Measurements from ENCODE around the gene OSR1. TPM values are rescaled to one million over a fixed set of nuclear protein-coding genes. Genes with fewer than 3 reads are reported as not detected.

OSR1 gene
- total and polyA plus RNA-seq, 2 of the 4 experiments (the other 2 are of a cell fraction) = 12.4 to 48.0 TPM

DNA sequence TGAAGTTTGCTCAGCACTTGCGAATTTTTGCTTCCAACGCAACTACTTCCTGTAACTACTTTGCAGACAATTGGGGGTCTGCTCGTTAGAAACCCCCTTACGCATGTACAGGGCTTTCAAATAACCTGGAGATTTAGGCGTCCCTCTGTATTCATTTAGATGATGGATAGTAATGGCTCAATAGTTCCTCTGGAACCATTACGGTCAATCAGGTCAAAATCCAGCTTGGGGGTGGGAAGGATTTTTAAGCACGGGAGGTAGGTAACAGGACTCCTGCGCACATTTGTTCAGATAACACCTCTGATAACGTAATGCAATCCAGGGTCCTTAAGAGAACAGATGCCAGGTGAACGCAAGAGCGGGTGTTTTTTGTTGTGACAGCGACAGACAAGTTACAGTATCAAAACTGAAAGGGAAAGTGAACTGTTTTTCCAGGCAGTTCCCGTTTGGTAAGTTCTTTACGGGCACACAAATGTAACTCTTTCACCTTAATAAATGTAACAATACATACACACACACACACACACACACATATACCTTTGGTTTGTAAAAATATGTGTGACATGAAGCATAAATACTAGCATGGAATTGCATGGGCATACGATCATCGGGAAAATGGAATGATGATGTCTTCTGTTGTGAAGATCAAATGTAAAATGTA lies 3.8 kb upstream of the OSR1 start:
- H4K91ac ChIP-seq (ENCODE audit: insufficient read depth, low read depth, low read length) = peak overlapping the region; percentile 87
- peak overlapping the region; percentile 95 for H3K23ac ChIP-seq (ENCODE audit: low read depth, low read length)
- CTCF ChIA-PET = interaction anchor here (0.7 kb wide), 1 partner anchor 975 kb away, joined by 4 read pairs; no protein-coding TSS in a partner anchor
- dilution Hi-C loops (cut with HindIII; ENCODE audit: low sequenced_read_pairs, unreplicated experiment) = no loop called here
- 0% methylated on average over 4 of the region's 16 CpGs; no CpG with 5 or more reads in 1 of the 2 experiments for WGBS, 2 experiments (ENCODE audit: extremely low coverage in 2 of 2, insufficient read length in 1 of 2)
- H2AK9ac ChIP-seq (replicated peaks; ENCODE audit: low read depth, low read length, poor library complexity) = no peak overlapping the region
- H3K9ac ChIP-seq (ENCODE audit: low read depth, low read length) = peak overlapping the region; percentile 91
- TF ChIP-seq RFX5 (IDR thresholded peaks at IDR 0.05; ENCODE audit: low read depth, low read length) = no peak
- no peak for TF ChIP-seq MXI1 (IDR thresholded peaks at IDR 0.05; ENCODE audit: borderline replicate concordance, low read depth, low read length)
- no peak for TF ChIP-seq RCOR1 (IDR thresholded peaks at IDR 0.05; ENCODE audit: insufficient replicate concordance, low read length)
- TF ChIP-seq, protein P1, sequence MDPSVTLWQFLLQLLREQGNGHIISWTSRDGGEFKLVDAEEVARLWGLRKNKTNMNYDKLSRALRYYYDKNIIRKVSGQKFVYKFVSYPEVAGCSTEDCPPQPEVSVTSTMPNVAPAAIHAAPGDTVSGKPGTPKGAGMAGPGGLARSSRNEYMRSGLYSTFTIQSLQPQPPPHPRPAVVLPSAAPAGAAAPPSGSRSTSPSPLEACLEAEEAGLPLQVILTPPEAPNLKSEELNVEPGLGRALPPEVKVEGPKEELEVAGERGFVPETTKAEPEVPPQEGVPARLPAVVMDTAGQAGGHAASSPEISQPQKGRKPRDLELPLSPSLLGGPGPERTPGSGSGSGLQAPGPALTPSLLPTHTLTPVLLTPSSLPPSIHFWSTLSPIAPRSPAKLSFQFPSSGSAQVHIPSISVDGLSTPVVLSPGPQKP (IDR thresholded peaks at IDR 0.05; ENCODE audit: borderline replicate concordance, low read depth, low read length) = no peak
- no peak for TF ChIP-seq RAD21 (IDR thresholded peaks at IDR 0.05; ENCODE audit: low read length)
- no peak for TF ChIP-seq NFE2L2 (IDR thresholded peaks at IDR 0.05; ENCODE audit: low read depth, low read length)
- no peak for TF ChIP-seq CEBPB (IDR thresholded peaks at IDR 0.05; ENCODE audit: low read depth, low read length)
- TF ChIP-seq, protein P2, sequence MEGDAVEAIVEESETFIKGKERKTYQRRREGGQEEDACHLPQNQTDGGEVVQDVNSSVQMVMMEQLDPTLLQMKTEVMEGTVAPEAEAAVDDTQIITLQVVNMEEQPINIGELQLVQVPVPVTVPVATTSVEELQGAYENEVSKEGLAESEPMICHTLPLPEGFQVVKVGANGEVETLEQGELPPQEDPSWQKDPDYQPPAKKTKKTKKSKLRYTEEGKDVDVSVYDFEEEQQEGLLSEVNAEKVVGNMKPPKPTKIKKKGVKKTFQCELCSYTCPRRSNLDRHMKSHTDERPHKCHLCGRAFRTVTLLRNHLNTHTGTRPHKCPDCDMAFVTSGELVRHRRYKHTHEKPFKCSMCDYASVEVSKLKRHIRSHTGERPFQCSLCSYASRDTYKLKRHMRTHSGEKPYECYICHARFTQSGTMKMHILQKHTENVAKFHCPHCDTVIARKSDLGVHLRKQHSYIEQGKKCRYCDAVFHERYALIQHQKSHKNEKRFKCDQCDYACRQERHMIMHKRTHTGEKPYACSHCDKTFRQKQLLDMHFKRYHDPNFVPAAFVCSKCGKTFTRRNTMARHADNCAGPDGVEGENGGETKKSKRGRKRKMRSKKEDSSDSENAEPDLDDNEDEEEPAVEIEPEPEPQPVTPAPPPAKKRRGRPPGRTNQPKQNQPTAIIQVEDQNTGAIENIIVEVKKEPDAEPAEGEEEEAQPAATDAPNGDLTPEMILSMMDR (conservative IDR thresholded peaks at IDR 0.05; ENCODE audit: low read depth, low read length) = no peak
- no peak for TF ChIP-seq MAFK (IDR thresholded peaks at IDR 0.05; ENCODE audit: low read depth, low read length)
- TF ChIP-seq BHLHE40 (IDR thresholded peaks at IDR 0.05; ENCODE audit: low read depth, low read length) = no peak
- TF ChIP-seq POLR2A (IDR thresholded peaks at IDR 0.05; ENCODE audit: low read depth, low read length) = no peak
- TF ChIP-seq CHD1 (IDR thresholded peaks at IDR 0.05; ENCODE audit: low read depth, low read length) = no peak
- TF ChIP-seq, protein P3, sequence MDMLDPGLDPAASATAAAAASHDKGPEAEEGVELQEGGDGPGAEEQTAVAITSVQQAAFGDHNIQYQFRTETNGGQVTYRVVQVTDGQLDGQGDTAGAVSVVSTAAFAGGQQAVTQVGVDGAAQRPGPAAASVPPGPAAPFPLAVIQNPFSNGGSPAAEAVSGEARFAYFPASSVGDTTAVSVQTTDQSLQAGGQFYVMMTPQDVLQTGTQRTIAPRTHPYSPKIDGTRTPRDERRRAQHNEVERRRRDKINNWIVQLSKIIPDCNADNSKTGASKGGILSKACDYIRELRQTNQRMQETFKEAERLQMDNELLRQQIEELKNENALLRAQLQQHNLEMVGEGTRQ (IDR thresholded peaks at IDR 0.05; ENCODE audit: low read depth, low read length) = no peak
- in situ Hi-C loops (cut with MboI; ENCODE audit: low sequenced_read_pairs) = loop anchor here (5.0 to 10.0 kb wide), 3 partner anchors 615 to 927 kb away; no protein-coding TSS in a partner anchor
- H3K27ac ChIP-seq (ENCODE audit: insufficient read depth, low read length) = peak overlapping the region; percentile 69; the same call in 1 of the 2 replicates
- no peaks in the 10 kb centered on the region for H3K9me1 ChIP-seq (ENCODE audit: insufficient read depth, low read length)
- H3K79me1 ChIP-seq (ENCODE audit: low read depth in 1 of 2, low read length in 2 of 2) = peaks cover 0 to 9% of the 10 kb centered on the region in 2 experiments; a peak in 2 of 4 replicates
- peaks cover 8% of the 10 kb centered on the region; the same call in 1 of the 2 replicates for H3K27me3 ChIP-seq (ENCODE audit: control insufficient read depth, insufficient read depth, low read length)
- peaks cover 5% of the 10 kb centered on the region; the same call in 1 of the 2 replicates for H3K4me1 ChIP-seq (ENCODE audit: control insufficient read depth, insufficient read depth, low read length)
- H3K18ac ChIP-seq (ENCODE audit: low read depth, low read length) = peak overlapping the region; percentile 99
- H3K14ac ChIP-seq (replicated peaks; ENCODE audit: low read depth, low read length) = peak overlapping the region; percentile 88
- peak overlapping the region; percentile 48; the same call in 1 of the 3 replicates for H2BK15ac ChIP-seq (ENCODE audit: low read depth, low read length)
- no peaks in the 10 kb centered on the region for H3K36me3 ChIP-seq (ENCODE audit: control insufficient read depth, insufficient read depth, low read length)
- peak overlapping the region; percentile 88 for H2BK20ac ChIP-seq (ENCODE audit: low read depth, low read length)
- peak overlapping the region; percentile 90 for H2AFZ ChIP-seq (replicated peaks; ENCODE audit: low read length, poor library complexity)
- peak overlapping the region; percentile 96 for H3K4me3 ChIP-seq (ENCODE audit: insufficient read depth, low read depth, low read length)
- H3K4me2 ChIP-seq (ENCODE audit: low read depth, low read length) = peak overlapping the region; percentile 100
- peak overlapping the region; percentile 99 for H4K5ac ChIP-seq (ENCODE audit: low read depth, low read length)
- H4K8ac ChIP-seq (ENCODE audit: low read depth in 2 of 2, low read length in 2 of 2) = peak overlapping the region; percentile 41 to 85; a peak in 3 of 4 replicates
- no peaks in the 10 kb centered on the region for H3K9me3 ChIP-seq (ENCODE audit: control insufficient read depth, insufficient read depth, low read length)
- H2AK5ac ChIP-seq (ENCODE audit: low read depth, low read length) = no peak overlapping the region
- peak overlapping the region; percentile 72; the same call in 1 of the 2 replicates for H3K56ac ChIP-seq (ENCODE audit: extremely low read depth, insufficient read depth, low read length)
- no TSS peak for BruUV-seq (replicated peaks)
- peak overlapping the region; percentile 95 for H2BK120ac ChIP-seq (ENCODE audit: low read depth, low read length)
- POLR2A ChIA-PET (ENCODE audit: unreplicated experiment) = no interaction called here
- peak overlapping the region; percentile 71 for H2BK5ac ChIP-seq (ENCODE audit: low read depth, low read length, poor library complexity, severe bottlenecking)
- no peak for ATAC-seq (ENCODE audit: low read depth)
- peak; percentile 50 for DNase-seq
- H4K20me1 ChIP-seq (ENCODE audit: insufficient read depth, low read length) = peaks cover 6% of the 10 kb centered on the region; the same call in 1 of the 2 replicates
- intact Hi-C loops (cut with micrococcal nuclease) = loop anchor here (1.0 to 5.0 kb wide), 5 partner anchors 437 to 975 kb away; no protein-coding TSS in a partner anchor
- peak overlapping the region; percentile 85 for H3K4ac ChIP-seq (ENCODE audit: low read depth, low read length)

All from IMR-90 (cell line).